Effector memory CD8-positive, alpha-beta T cell (primary cell): ENCODE data around the gene DPH3.

Source experiments
- ATAC-seq: fragments of 150-1000 bp; cut with Tn5 transposase; replicated peaks from 2 replicates; pipeline ENCODE4 v1.10.0; 2021; ENCODE audit warnings: mild to moderate bottlenecking, moderate library complexity
- DNase-seq, 3 experiments: peaks; one replicate each; pipeline ENCODE4 v3.0.0; 2021
- H3K27ac Mint-ChIP-seq, 2 donors: one replicate each; pipeline ENCODE4 v1.8.0; 2022; ENCODE audit warnings: mild to moderate bottlenecking in 2 of 2, mixed read lengths in 2 of 2, moderate library complexity in 2 of 2
- H3K27me3 Mint-ChIP-seq, 2 donors: one replicate each; pipeline ENCODE4 v1.8.0; 2022; ENCODE audit warnings: mixed read lengths in 2 of 2
- H3K36me3 Mint-ChIP-seq: one replicate; pipeline ENCODE4 v1.8.0; 2022; ENCODE audit warnings: mild to moderate bottlenecking, moderate library complexity, mixed read lengths; ENCODE audit not compliant: insufficient read depth
- H3K4me1 Mint-ChIP-seq, 2 donors: one replicate each; pipeline ENCODE4 v1.8.0; 2022; ENCODE audit warnings: low read depth in 2 of 2, mixed read lengths in 2 of 2
- H3K4me3 Mint-ChIP-seq, 2 donors: one replicate each; pipeline ENCODE4 v1.8.0; 2022; ENCODE audit warnings: mild to moderate bottlenecking in 2 of 2, mixed read lengths in 2 of 2, moderate library complexity in 2 of 2
- H3K9me3 Mint-ChIP-seq, 2 donors: one replicate each; pipeline ENCODE4 v1.8.0; 2022; ENCODE audit warnings: mixed read lengths in 2 of 2

DPH3 gene

DNA sequence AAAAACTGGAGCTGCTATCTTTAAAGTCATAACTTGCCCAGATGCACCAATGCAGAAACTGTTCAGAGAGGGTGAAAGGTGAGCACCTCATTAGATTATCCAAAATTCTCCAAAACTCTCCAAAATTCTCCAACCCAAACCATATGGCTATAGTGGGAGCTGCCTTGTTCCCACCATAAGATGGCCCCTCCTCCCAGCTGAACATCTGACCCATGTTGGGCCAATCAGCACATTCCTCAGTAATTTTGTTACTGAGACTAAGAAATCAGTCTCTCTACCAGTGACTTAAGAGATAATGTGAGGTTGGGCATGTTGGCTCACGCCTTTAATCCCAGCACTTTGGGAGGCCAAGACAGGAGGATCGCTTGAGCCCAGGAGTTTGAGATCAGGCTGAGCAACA, 32.8 kb downstream of the DPH3 start:
- no peaks in the 10 kb centered on the region for H3K9me3 Mint-ChIP-seq
- no peaks in the 10 kb centered on the region for H3K36me3 Mint-ChIP-seq
- no peak for DNase-seq
- no peaks in the 10 kb centered on the region for H3K4me1 Mint-ChIP-seq
- no peak overlapping the region for H3K4me3 Mint-ChIP-seq
- ATAC-seq = no peak
- peaks cover 13 to 20% of the 10 kb centered on the region in 2 donors for H3K27me3 Mint-ChIP-seq
- H3K27ac Mint-ChIP-seq = no peak overlapping the region

DNA sequence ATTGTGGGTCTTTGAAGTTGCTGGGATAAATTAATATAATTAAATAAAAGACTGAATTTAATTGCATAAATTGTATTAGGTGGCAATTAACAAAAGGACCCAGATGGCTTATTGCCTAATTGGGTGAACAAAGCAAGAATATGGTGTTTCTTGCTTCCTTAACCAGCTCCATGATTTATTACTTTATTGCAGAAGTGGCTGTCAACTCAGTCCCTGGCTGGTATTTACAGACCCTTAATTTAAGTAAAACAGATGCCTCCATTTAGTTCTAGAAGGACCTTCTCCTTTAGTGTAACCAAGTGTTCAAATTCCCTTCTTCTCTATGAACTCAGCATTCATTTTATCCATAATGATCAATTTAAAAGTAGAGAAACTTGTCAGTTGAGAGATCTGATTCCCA, 35.1 kb downstream of the DPH3 start:
- DNase-seq (no peak), ATAC-seq (no peak)
- Mint-ChIP-seq H3K4me1 (no peaks in the 10 kb centered on the region), H3K27ac (no peak overlapping the region), H3K36me3 (no peaks in the 10 kb centered on the region), H3K27me3 (peaks cover 11 to 12% of the 10 kb centered on the region in 2 donors), H3K4me3 (no peak overlapping the region), H3K9me3 (no peaks in the 10 kb centered on the region)

DNA sequence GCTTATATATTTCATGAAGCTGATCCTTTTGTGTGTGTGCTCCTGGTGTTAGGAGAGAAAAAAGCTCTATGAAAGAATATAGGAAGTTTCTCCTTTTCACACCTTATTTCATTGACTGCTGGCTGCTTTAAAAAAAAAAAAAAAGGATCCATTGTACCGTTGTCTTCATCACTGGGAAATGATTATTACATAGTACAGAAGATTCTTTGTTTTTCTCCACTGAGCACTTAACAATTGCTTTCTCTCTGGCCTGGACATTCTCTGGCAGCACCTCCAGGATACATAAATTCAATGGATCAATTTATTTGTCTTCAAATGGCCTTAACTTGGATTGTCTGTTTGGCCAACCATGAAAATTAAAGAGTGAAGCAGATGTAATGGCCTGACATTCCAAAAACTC, 37.2 kb downstream of the DPH3 start:
- ATAC-seq (no peak), DNase-seq (no peak)
- Mint-ChIP-seq H3K36me3 (no peaks in the 10 kb centered on the region), H3K9me3 (no peaks in the 10 kb centered on the region), H3K27me3 (no peaks in the 10 kb centered on the region), H3K4me3 (no peak overlapping the region), H3K4me1 (no peaks in the 10 kb centered on the region), H3K27ac (no peak overlapping the region)

DNA sequence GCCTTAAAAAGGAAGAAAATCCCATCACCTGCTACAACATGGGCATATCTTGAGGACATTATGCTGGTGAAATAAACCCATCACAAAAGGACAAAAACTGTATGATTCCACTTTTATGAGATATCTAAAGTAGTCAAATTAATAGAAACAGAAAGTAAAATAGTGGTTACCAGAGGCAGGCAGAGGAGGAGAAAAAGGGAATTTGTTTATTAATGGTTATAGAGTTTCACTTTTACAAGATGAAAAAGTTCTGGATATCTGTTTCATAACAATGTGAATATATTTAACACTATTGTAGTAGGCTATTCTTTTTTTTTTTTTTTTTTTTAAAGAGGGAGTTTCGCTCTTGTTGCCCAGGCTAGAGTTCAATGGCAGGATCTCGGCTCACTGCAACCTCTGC, 40.4 kb downstream of the DPH3 start:
- no peaks in the 10 kb centered on the region for H3K36me3 Mint-ChIP-seq
- peaks cover 2 to 16% of the 10 kb centered on the region in 2 donors for H3K27me3 Mint-ChIP-seq
- no peaks in the 10 kb centered on the region for H3K4me1 Mint-ChIP-seq
- no peak for DNase-seq
- H3K4me3 Mint-ChIP-seq = no peak overlapping the region
- no peak overlapping the region for H3K27ac Mint-ChIP-seq
- ATAC-seq = no peak
- no peaks in the 10 kb centered on the region for H3K9me3 Mint-ChIP-seq

DNA sequence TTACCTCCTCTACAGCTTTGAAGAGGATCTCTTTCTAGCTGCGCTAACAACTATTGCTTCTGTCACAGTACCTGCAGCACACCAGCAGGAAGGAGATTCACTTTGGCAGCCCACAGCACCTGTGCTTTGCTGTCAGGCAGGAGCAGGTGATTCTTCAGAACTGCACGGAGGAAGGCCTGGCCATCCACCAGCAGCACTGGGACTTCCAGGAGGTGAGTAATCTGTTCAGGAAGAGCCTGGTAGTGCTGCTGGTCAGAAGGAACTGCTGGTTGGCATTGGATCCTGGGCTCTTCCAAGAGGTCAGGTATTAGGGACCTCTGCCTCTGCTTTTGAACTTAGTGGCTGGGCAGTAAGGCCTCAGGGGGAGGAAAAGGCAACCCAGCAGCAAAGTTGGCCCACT, 42.2 kb downstream of the DPH3 start:
- Mint-ChIP-seq H3K27me3 (peaks cover 5 to 16% of the 10 kb centered on the region in 2 donors), H3K4me3 (no peak overlapping the region)

DNA sequence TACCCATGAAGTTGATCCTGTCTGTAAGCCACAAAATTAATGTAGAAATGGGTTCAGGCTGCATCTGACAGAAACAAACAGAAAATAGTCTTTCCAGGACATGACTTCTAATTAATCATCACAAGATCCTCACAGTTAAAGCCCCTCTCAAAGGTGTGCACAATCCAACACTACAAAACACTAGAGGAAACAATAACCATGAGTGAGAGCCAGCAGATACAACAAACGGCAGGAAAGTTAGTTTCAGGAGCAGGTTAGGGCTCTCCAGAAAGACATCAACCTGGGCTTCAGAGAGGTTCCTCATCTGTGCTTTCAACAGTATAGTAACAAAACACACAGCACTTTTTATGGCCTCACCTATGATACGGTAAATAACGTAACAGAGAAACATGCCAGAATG, 42.8 kb downstream of the DPH3 start:
- Mint-ChIP-seq H3K27me3 (peaks cover 5 to 16% of the 10 kb centered on the region in 2 donors), H3K9me3 (no peaks in the 10 kb centered on the region), H3K36me3 (no peaks in the 10 kb centered on the region), H3K27ac (no peak overlapping the region), H3K4me1 (no peaks in the 10 kb centered on the region), H3K4me3 (no peak overlapping the region)
- DNase-seq (no peak), ATAC-seq (no peak)

More for the DNA sequence above, 42.2 kb downstream of the DPH3 start:
- Mint-ChIP-seq H3K36me3 (no peaks in the 10 kb centered on the region), H3K27ac (no peak overlapping the region), H3K4me1 (no peaks in the 10 kb centered on the region), H3K9me3 (no peaks in the 10 kb centered on the region)
- ATAC-seq (no peak), DNase-seq (no peak)

DNA sequence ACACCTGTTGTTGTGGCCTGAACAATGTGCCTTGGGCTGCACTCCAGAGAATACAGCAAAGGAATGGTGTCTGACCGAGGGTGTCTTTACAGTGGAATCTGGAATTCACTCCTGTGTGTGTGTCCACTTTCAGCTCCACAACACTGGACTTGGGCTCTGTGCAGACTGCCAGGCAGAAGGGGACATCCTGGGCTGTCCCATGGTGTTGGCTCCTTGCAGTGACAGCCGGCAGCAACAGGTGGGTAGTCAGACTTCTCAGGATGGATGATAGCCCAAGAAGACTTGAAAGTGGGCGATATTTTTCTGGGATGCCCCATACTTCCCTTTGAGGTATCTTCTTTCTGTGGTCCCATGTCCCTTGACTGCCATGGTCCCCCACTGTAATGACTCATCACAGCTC, 45.0 kb downstream of the DPH3 start:
- Mint-ChIP-seq H3K27ac (peak overlapping the region in 1 of 2 donors; percentile 49), H3K9me3 (no peaks in the 10 kb centered on the region), H3K4me1 (no peaks in the 10 kb centered on the region), H3K4me3 (no peak overlapping the region), H3K27me3 (peaks cover 5 to 25% of the 10 kb centered on the region in 2 donors), H3K36me3 (no peaks in the 10 kb centered on the region)
- ATAC-seq (no peak), DNase-seq (no peak)

DNA sequence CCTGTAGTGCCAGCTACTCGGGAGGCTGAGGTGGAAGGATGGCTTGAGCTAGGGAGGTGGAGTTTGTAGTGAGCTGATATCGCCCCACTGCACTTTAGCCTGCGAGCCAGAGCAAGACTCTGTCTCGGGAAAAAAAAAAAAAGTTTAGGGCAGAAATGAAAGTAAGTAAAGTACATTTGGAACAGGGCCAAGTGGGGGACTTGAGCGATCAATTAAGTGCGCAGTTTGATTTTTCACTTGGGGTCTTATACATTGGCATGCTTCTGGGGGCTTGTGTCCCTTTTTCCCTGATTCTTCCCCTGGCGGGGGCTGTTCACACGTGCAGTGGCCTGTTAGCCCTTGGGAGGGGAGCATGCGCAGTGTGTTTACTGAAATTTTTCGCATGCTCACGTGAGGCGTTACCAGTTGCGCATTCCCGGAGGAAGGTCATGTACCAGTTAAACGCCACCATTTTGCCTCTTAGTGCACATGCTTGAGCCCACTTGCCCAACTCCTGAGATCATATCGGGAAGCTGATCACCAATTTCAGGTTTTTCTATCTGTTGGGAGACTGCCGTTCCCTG, 48.3 kb downstream of the DPH3 start:
- Mint-ChIP-seq H3K27ac (no peak overlapping the region), H3K4me1 (no peaks in the 10 kb centered on the region), H3K4me3 (no peak overlapping the region), H3K36me3 (no peaks in the 10 kb centered on the region), H3K9me3 (no peaks in the 10 kb centered on the region), H3K27me3 (peaks cover 21 to 46% of the 10 kb centered on the region in 2 donors)
- no peak for ATAC-seq
- no peak for DNase-seq

DNA sequence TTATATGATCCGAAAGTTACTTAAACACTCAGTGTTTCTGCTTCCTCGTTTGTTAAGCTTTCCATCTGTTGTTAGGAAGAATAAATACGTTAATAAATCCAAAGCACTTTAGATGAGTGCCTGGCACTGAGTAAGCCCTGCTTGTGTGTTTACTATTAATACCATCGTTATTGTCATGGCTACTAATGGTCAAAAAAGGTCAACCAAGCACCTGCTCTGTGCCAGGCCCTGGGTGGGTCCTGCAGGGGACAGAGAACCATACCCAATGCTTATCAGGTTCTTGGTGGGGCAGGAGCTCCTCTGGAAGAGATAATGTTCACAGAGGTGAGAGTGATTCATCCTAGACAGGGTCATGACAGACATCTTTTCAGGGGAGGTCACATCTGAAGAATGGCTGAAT, 50.4 kb downstream of the DPH3 start:
- no peak for ATAC-seq
- no peaks in the 10 kb centered on the region for H3K36me3 Mint-ChIP-seq
- H3K27me3 Mint-ChIP-seq = peaks cover 24 to 38% of the 10 kb centered on the region in 2 donors
- no peak for DNase-seq
- H3K27ac Mint-ChIP-seq = no peak overlapping the region
- H3K4me1 Mint-ChIP-seq = no peaks in the 10 kb centered on the region
- H3K4me3 Mint-ChIP-seq = no peak overlapping the region
- no peaks in the 10 kb centered on the region for H3K9me3 Mint-ChIP-seq

DNA sequence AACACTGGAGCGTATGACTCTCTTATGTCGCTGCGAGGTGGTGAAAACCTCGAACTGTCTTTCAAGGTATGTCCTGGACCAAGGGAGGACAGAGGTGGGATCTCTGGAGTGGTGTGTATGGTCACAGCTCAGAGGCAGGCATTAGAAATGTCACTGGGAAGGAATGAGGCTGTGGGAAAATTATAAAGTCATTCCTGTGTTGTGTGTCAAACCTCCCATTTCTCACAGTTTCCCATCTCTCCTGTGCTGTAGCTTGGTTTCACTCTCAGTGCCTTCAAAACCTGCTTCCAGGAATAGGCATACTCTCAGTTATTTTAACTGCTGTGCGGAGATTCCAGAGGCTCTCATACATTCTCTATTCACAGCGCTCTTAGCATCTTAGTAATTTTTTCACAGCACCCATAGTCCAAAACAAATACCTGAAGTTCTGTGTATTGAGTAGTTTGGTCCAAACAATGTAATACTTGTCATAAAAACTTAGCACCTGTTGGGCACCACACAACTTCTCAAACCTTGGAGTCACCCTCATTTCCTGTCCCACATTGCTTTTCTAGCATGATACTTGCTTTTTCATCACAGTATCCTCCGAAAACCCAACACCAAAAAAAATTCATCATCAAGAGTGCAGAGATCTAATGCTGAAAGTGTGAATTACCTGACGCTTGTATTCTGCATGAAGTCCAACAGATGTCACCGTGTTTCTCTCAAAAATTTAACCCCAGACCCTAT, 53.4 kb downstream of the DPH3 start:
- Mint-ChIP-seq H3K4me3 (no peak overlapping the region), H3K27ac (no peak overlapping the region), H3K27me3 (peaks cover 27 to 37% of the 10 kb centered on the region in 2 donors), H3K36me3 (no peaks in the 10 kb centered on the region), H3K4me1 (no peaks in the 10 kb centered on the region), H3K9me3 (no peaks in the 10 kb centered on the region)
- no peak for DNase-seq
- no peak for ATAC-seq
